Astrocyte of the hippocampus (primary cell): ENCODE measurements around the gene APCDD1L.

ENCODE experiments used
- DNase-seq: peaks from one replicate; pipeline ENCODE4 v3.0.0; 2011; ENCODE audit warnings: low read depth, low spot score

The APCDD1L gene

DNA sequence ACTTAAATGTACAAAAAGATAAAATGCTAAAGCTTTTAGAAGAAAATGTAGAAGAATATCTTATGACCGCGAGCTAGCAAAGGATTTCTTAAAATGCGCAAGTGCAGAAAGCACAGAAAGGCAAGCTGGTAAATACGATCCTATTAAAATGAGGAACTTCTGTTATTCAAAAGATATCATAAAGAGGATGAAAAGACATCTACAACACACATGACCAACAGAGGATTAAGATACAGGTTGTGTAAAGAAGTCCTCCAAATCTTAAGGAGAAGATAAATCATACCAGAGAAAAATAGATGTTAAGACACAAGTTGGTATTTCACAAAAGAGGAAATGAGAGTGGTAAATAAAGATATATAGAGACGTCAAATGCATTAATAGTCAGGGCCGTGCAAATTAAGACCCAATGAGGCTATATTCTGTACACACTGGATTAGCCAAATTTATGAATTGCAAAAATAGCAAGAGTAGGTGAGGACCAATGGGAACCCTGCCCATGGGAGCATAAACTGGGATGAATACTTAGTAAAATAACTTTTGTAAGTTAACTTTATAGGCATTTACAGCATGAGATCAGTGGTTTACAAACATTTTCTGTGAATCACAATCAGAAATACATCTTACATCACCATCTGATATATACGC lies 23.0 kb downstream of the APCDD1L start:
- no peak for DNase-seq

DNA sequence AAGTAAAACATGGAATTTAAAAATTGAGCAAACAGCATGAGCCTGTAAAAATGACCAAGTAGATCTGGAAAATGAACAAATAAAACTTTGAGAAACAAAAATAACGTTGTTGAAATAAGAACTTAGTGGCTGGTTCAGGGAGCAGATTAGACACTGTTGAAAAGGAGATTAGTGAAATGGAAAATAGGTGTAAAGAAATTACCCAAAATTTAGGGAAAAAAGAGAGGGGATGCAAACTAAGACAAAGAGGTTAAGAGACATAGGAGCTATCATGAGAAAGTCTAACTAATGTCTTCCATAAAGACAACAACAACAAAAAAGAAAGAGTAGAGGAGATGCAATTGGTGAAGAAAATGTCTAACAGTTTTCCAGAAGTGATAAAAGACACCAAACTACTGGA lies 29.0 kb downstream of the APCDD1L start:
- DNase-seq: no peak

DNA sequence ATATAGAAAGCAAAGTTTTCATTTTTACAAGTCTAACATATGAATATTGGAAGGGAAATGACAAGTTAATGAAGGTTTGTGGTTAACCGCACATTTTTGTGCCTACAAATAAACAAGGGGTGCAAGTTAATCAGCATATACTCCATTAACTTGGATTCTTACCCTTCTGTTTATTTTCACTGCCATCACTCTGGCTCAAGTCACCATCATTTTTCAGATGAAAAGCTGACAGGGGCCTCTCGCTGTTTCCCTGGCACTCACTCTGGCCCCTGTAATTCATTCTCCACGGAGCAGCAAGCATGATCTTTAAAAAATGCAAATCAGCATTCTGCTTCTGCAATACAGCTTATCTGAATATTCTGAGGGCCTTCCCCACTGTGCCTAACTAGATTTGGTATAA lies 29.8 kb downstream of the APCDD1L start:
- DNase-seq: no peak

DNA sequence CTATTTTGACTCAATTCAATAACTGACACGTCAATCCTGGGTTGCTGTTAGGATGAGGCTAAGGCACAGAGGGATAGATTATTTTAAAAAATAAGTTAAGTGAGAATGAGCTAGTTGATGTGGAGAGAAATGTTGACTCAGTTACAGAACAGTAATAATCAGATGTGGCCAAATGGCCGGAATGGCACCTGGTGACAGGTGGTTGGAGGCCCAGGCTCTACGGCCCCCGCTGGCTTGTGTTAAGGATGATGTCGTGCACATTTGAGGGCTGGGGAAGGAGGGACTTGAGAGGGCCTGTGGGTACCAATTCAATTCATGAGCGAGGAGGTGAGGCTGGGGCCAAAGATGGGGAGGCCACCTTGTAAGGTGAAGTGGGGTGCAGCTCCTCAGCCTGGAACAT lies 31.7 kb downstream of the APCDD1L start:
- no peak for DNase-seq

DNA sequence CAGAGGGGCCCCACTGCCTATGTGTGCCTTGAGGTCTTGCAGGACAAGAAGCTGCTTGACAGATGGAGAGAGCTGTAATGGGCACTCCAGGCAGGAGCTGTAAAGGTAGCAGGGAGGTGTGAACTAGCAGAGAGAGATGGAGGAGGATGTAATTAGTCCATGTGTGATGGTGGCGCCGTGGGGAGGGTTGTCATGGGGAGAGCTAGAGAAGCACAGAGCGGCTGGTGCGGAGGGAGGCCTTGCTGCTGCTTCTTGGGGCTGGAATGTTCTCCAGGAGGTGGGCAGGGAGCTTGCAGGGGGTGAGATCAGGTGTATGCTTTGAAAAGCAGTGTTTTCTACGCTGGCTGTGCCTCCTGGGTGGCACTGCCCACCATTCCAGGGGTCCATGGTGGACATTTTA lies 32.1 kb downstream of the APCDD1L start:
- DNase-seq: no peak

DNA sequence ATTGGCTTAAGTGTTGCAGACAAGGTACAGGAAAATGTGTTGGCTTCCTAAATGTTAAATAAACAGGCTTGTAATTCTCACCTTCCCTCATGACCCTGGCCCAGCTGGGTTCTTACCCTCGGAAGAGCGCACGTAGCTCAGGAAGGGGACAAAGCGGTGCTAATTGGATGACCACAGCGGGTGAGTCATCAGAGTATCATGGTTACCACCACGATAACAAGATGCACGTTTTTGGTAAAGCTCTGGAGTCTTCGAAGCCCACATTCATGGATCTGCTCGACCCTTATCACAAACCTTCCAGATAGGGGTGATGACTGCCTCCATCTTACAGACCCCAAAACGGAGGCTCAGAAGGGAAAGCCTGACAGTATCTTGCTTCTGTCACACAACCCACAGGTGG lies 32.8 kb downstream of the APCDD1L start:
- peak; percentile 22 for DNase-seq

DNA sequence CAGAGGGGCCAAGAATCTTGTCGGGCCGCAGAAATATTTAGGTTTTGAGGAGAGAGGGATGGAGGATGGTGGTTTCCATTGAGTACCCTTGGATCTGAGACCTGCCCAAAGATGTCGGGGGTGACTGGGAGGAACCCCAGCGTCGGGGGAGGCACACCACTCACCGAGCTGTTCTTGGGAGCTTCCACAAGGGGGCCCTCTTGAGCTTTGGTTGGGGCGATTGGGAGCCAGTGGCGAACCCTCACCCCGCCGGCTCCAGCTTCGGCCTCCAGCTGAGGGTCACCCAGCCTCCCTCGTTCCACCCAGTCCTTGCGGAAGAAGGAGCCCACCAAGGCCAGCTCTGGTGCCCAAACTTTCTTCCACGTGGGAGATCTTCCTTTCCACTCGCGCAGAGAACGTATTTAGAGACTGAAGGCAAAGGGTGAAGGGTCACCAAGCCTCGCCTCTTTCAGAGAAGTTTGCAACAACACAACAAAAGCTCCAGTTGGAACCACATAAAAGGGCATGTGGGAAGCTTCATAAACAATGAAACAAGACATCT lies 33.6 kb downstream of the APCDD1L start:
- peak; percentile 27 for DNase-seq

DNA sequence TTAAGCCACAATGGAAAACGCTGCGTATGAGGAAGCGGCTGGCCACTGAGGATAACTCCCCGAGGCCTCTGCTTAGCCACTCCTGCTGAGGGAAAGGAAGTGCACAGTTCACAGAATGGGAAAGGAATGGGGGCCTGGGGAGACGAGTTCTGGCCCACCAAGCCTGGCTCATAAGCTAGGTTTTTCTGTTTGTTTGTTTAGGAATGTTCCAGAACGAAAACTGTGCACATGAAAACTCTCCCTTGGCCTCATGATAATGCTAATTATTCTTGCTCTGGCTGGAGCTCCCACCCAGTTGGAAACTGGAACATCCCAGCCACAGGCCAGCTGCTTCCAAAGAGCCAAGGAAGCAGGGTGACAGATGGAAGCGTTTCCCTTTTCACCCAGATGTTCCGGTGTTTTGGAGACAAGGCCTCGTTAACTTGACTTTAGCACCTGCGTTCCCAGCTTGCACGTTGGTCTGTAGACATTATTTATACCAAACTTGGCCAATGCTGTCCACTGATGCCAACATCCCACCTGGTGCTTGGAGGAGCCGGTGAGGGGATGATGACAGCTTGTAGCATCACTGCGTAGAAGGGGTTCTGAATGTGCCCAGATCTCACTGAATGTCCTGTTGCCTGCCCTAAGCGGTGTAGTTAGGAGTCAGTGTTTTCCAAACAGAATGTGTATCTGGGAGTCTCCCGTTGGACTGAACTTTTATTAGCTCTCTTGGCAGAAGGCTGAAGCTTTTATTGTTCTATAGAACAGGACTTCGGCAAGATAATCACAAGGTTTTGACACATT lies 34.5 kb downstream of the APCDD1L start:
- no peak for DNase-seq

DNA sequence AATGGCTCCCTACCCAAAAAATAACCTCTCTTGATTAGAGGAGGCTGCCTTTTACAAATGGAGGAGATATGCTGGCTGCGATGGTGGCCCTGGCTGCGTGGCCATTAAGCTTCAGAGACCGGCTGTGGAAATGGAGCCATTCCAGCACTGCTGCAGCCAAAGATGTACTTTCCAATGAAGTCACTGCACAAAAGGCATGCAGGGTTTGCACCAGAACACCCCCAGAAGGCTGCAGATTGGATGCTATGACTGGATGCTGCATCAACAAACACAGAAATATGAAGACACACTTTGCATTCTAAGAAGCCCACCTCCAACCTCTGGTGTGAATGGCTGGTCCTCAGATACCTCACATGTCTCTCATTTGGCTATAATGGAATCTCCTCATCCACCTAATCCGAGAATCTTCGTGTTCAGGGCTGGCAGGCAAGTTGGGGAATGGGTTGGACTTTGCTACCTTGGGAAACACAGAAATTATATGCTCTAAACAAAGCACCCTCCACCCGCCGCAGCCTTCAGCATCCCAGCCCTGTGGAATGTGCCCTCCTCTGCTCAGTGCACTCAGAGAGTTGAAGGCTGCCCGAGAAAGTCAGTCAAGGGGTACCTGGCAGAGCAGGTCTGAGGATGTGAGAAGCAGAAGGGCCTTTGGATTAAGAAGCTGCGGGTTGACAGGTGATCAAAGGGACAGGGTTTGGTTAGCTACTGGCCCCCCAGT lies 35.3 kb downstream of the APCDD1L start:
- DNase-seq: no peak

DNA sequence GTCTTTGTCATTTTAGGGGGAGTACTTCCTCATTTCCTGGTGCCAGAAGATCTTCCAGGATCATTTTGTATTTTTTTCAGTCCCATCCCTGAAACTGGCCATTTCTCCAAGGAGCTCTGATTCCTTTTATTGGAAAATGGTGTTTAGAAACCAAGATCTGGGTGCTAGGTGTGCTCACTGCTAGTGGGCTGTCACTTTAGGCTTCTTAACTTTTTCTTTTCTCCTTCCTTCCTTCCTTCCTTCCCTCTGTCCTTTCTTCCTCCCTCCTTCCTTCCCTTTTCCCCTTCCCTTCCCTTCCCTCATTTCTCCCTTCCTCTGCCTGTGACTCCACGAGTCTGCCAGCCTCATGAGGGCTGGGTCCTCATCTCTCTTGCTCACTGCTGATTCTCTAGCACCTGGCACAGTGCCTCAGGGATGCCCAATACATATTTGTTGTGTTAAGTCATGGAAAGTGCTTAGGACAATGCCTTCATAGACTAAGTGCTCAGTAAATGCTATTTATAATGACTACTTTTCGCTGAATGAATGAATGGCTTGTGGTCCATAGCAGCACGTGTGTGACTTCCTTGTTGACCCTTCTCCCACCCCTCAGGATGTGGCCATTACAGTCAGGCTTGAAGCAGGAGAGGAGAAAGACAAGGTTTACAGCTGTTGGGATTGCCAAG lies 36.9 kb downstream of the APCDD1L start:
- DNase-seq: no peak

DNA sequence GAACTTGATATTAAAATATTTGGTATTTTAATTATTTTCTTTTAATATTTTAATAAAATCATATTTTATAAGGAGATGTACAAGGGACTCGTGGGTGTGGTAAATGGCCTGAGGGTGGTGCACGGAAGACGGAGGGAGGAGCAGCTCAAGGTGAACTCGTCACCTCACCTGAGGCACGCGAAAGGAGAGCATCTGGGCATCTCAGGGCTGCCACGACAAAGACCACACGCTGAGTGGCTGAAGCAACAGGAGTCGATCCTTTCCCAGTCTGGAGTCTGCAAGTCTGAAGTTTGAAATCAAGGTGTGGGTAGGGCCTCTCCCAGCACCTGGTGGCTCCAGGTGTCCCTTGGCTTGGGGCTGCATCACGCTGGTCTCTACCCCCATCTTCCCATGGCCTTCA lies 39.7 kb downstream of the APCDD1L start:
- no peak for DNase-seq

DNA sequence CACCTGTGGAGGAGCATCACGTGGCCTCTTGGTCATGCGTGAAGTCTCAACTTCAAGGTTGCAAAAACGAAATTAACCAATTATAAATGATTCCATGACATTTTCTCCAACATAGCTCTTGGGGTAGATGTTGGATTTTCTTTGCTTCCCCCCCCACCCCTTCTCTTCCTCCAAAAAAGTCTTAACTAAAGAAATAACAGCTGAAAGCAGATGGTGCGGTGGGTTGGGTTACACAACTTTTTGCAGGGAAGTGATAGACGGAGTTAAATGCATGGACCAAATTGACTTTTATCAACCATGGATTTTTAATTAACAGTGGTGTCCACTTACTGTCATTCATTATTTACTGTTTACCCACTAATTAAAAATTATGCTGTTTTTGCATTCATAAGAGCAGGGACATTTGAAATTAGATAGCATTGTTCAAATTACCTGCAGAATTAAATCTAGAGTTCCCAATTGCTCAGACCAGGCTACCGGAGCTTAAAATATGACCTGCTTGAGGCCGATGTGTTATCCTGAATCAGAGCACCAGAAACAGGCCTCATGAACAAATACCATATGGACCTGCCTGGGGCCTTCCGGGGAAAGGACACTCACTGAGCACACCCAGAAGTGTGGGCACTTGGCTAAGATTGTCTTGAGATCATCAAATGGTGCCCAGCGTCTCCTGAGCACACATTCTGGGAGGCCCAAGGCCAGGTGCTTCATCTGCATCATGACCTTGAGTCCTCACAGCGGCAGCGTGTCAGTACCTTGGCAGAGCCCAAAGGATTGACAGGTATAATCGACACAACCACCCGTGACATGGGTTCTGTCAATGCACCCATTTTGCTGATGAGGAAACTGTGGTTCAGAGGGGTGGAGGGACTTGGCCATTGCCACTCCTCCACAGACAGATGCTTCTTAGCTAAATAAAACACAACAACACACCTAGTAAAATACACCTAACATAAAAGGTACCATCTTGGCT lies 41.5 kb downstream of the APCDD1L start:
- DNase-seq: no peak

DNA sequence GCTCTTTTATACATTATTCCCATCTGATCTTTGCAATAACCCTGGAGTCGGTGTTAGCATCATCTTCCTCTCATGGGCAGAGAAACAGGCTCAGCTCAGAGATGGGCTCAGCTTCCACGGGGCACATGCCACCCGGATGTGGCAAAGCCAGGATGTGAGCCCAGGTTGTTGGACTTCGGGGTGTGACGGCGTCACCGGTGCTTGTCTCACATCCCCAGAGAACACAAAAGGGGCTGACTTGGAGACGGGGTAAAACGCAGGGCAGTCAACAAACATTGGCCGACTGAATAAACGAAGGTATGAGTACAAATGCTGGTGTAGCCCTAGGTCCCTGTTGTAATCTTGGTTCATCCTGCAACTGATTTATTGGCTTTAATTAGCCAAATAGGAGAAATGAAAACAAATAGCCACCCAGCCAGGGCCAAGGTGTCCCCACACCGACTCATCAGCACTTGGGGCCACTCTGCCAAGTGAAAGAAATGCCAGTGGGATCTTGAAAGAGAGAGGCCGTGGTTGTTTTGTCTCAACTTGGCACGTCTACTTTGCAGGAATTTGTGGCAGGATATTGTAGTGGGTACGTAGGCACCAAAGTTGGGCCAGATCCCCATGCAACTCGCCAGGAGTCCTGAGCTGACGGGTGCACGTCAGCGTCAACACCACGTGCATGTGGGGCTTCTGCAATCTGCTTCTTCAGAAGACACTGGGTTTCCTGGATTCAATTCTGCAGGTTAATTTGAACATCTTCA lies 42.8 kb downstream of the APCDD1L start:
- DNase-seq: no peak

DNA sequence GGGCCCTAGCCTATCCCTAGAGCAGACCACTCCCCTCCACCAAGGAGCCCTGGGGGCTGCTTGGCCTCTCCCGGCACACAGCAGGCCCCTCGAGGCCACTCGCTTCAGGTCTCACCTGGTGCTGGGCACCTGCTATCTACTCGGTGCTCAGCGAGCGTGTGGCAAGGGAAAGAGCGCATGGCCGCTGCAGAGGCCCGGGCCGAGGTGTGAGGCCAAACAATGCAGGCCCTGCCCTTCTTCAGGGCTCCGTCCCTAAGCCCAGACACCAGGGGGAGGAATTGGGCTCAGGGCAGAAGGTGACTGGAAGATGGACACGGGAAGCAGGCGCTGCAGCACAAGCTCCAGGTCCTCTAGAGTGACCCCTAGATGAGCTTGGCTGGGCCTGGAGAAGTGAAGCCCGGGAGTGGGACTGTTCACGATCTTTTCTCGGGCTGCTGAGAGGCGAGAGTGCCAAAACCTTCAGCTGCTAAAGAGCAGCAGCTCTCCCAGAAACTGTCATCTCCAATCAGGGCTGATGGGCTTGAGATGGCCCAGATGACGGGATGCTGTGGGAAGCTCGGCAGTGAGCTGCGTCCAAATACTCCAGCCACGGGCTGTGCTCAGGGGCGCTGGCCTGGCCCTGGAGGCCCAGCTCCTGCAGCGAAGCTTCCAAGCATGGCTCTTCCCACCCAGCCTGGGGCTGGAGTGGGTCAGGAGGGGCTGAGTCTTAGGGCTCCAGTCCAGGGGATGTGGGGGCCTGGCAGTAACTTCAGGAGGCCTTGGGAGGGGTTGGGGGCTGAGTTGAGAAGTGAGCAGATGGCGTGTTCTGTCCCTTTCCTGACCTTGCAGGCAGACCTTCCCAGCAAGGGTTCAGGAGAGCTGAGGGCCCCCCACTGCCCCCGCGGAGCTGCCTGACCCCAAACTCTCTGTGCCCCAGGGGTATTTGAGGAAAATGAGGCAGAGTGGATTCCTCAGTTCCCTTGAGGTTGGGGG lies 43.7 kb downstream of the APCDD1L start:
- DNase-seq: no peak

DNA sequence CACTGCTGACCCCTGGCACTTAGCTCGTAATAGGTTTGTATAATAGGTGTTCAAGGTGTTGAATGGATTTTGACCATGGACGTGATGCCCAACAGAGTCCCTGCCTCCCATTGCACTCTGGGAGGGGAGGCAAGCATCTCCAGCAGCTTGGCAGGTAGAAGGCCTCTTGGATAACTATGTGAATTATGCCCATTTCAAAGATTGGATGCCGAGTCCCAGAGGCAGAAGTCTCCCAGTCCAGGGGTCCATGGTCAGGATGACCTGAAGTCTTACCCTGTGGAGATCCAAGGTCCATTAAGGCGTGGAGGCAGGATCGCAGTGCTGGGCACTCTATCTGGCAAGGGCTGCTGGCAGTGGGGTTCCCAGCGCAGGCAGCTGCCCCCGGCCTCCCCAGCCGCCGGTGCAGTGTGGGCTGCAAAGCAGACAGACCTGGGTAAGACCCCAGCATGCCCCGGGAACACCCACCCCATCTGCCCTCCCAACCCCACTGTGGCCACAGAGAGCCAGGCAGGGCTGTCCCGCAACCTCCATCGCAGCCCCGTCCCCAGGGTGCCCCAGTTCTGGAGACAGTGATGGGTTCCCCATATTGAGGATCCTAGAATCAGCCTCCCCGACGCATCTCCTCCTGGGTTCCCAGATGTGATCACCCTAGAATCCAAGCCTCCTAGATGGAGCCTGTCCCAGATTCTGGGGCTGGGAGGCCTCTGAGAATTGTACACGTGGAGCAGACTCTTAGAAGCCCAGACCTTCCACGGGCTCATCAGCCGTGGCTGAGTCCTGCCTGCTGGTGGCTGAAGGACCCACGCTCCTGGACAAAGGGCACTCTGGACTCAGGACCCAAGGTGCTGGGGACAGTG lies 44.6 kb downstream of the APCDD1L start:
- DNase-seq: no peak

DNA sequence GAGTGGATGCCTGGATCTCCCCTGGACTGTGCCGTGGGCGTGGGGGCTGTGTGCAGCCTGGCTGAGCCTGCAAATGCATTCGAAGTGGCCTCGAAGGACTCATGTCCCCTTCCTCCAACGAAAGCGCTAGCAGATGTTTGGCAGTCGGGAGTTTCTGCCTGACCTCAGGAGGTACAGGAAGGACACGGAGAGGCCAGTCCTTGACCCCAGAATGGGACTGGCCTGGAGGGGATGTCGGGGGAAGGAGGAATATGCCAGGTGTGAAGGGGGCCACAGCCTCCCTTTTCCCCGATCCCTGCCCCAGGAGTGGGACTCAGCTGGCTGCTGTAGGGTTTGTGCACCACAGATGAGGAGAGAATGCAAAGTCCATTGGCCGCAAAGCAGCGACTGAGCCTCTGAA lies 45.6 kb downstream of the APCDD1L start:
- DNase-seq: no peak

DNA sequence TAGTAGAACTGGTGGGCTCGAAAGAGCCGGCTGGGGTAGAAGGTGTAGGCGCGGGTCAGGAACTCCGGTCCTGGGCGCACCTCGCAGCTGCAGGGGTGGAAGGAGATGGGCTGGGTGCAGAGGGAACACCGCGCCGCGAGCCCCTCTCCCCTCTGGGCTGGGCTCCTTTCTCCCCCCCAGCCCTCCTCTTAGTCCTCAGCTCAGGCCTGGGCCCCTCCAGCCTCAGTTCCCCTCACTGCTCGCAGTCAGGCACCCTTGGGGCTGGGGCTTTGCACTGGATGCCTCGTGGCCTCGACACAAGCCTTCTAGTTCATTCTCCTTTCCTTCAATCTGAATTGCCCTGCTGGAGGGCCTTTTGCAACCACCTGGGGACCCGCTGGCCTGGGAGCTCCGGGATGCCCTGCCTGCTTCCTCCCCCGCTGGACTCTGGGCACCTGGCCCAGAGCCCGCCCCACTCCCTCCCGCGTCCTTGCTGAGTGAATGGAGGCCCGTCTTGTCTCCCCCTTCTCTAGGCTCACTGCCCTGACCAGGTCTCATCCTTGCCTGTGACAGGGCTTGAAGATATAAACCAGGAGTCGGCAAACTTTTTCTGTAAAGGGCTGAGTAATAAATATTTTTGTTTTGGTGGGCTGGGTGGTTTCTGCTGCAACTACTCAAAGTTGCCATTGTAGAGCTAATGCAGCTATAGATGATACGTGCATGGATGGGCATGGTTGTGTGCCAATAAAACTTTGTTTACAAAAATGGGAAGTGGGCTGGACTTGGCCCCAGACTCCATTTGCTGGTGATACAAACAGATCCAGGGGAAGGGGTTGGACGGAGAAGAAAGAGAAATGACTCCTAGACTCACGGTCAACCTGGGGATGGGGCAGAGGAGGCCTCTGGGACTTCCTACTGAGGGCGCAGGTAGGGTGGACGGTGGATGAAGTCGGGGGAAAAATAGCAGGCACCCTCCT lies 47.3 kb downstream of the APCDD1L start:
- DNase-seq: no peak
